A673 (cell line): ENCODE data around the gene PIN4. TPM values are rescaled to one million over a fixed set of nuclear protein-coding genes. Genes with fewer than 3 reads are reported as not detected.

Experiments
- BruUV-seq: library from RNA; stranded (reverse); fragments of 400-500 nt; replicated peaks from 2 replicates; lab custom pipeline; 2021; lab: Mats Ljungman, UMichigan
- CTCF ChIA-PET: fragments of 300-600 bp; sonication (Branson Sonifier 250); formaldehyde crosslinking; loops from one replicate; lab custom pipeline; 2022; ENCODE audit warnings: antibody characterized with exemption; lab: Charles Lee
- POLR2A ChIA-PET: fragments of 300-600 bp; sonication (Branson Sonifier 250); formaldehyde crosslinking; loops from one replicate; lab custom pipeline; 2022; ENCODE audit warnings: antibody characterized with exemption; ENCODE audit not compliant: low non-redundant PET; lab: Charles Lee
- DNase-seq: peaks from one replicate; pipeline ENCODE4 v3.0.0-alpha.2; 2015; ENCODE audit warnings: low spot score
- H3K27ac ChIP-seq: fragments of 200-600 bp; sonication (generic); 2 replicates; pipeline ENCODE4 v1.5.1; 2016; ENCODE audit warnings: mixed run types, low read depth, mild to moderate bottlenecking, mixed read lengths, antibody characterized with exemption, low read length; ENCODE audit not compliant: poor library complexity, severe bottlenecking
- H3K27me3 ChIP-seq: fragments of 200-600 bp; sonication (generic); replicated peaks from 2 replicates; pipeline ENCODE4 v1.6.1; 2017; ENCODE audit warnings: mixed run types, low read depth, mild to moderate bottlenecking, mixed read lengths, antibody characterized with exemption, low read length; ENCODE audit not compliant: insufficient read depth, poor library complexity
- H3K36me3 ChIP-seq: fragments of 200-600 bp; sonication (generic); 2 replicates; pipeline ENCODE4 v1.6.1; 2016; ENCODE audit warnings: mixed run types, mild to moderate bottlenecking, mixed read lengths, antibody characterized with exemption, low read length; ENCODE audit not compliant: insufficient read depth, poor library complexity, severe bottlenecking
- H3K4me1 ChIP-seq: fragments of 200-600 bp; sonication (generic); 2 replicates; pipeline ENCODE4 v1.6.1; 2017; ENCODE audit warnings: mixed run types, mild to moderate bottlenecking, mixed read lengths, antibody characterized with exemption, low read length; ENCODE audit not compliant: insufficient read depth, poor library complexity, severe bottlenecking
- H3K4me3 ChIP-seq: fragments of 200-600 bp; sonication (generic); 2 replicates; pipeline ENCODE4 v1.5.1; 2016; ENCODE audit warnings: low read depth, mixed run types, mild to moderate bottlenecking, mixed read lengths, low read length; ENCODE audit not compliant: poor library complexity, severe bottlenecking
- H3K9me3 ChIP-seq: fragments of 200-600 bp; sonication (generic); 2 replicates; pipeline ENCODE4 v1.6.1; 2016; ENCODE audit warnings: mixed run types, low read depth, mild to moderate bottlenecking, mixed read lengths, antibody characterized with exemption, low read length; ENCODE audit not compliant: poor library complexity, severe bottlenecking
- CTCF ChIP-seq: fragments of 300-800, 200-600 bp; sonication (generic); conservative IDR thresholded peaks from 2 replicates; pipeline ENCODE4 v1.5.1; 2017; ENCODE audit warnings: low read depth, mild to moderate bottlenecking, antibody characterized with exemption, low read length, moderate library complexity, mixed read lengths
- EZH2 ChIP-seq: fragments of 200-600 bp; sonication (generic); IDR thresholded peaks from 2 replicates; pipeline ENCODE4 v1.6.1; 2017; ENCODE audit warnings: borderline replicate concordance, low read depth, mild to moderate bottlenecking, mixed read lengths, antibody characterized with exemption, low read length; ENCODE audit not compliant: poor library complexity, severe bottlenecking
- intact Hi-C: fragments of 100-400 bp; cut with micrococcal nuclease; formaldehyde crosslinking; loops from one replicate; pipeline ENCODE4 v1.10.0; 2022; ENCODE audit not compliant: unreplicated experiment
- total RNA-seq: library from RNA; stranded (reverse); gene quantifications from 2 replicates; pipeline ENCODE4 v1.2.3, GENCODE V29; 2021

The PIN4 gene
- total RNA-seq, 1 experiment from 2014 or later, result 20.0 TPM

- no peaks in the 10 kb centered on the region for H3K36me3 ChIP-seq
- ChIA-PET POLR2A (no interaction called here), CTCF (no interaction called here)
- no peak overlapping the region for H3K4me3 ChIP-seq
- no peak for DNase-seq
- intact Hi-C loops, result no loop called here
- no peak for TF ChIP-seq CTCF
- no peak for TF ChIP-seq EZH2
- peaks cover 5% of the 10 kb centered on the region for H3K27me3 ChIP-seq
- H3K9me3 ChIP-seq, result no peaks in the 10 kb centered on the region
- H3K27ac ChIP-seq, result no peak overlapping the region
- no TSS peak for BruUV-seq
- no peaks in the 10 kb centered on the region for H3K4me1 ChIP-seq
Observed at GRCh38 chrX:72142094-72142793, 39.3 kb upstream of the PIN4 start.

- Histone ChIP-seq H3K9me3 (no peaks in the 10 kb centered on the region), H3K4me1 (no peaks in the 10 kb centered on the region), H3K36me3 (no peaks in the 10 kb centered on the region), H3K4me3 (no peak overlapping the region), H3K27me3 (peaks cover 12% of the 10 kb centered on the region), H3K27ac (no peak overlapping the region)
- CTCF ChIA-PET, result no interaction called here
- no peak for TF ChIP-seq EZH2
- no peak for TF ChIP-seq CTCF
- no peak for DNase-seq
- POLR2A ChIA-PET, result interaction anchor here (0.6 kb wide), 1 partner anchor 128 kb away, joined by 11 read pairs; no protein-coding TSS in a partner anchor
- no TSS peak for BruUV-seq
- intact Hi-C loops, result no loop called here
Observed at GRCh38 chrX:72142794-72143608, 38.6 kb upstream of the PIN4 start.

- no peak for DNase-seq
- H3K9me3 ChIP-seq, result no peaks in the 10 kb centered on the region
- H3K27me3 ChIP-seq, result peaks cover 12% of the 10 kb centered on the region
- no peak overlapping the region for H3K4me3 ChIP-seq
- BruUV-seq, result no TSS peak
- H3K36me3 ChIP-seq, result no peaks in the 10 kb centered on the region
- no peak for TF ChIP-seq CTCF
- no peak for TF ChIP-seq EZH2
- POLR2A ChIA-PET, result no interaction called here
- CTCF ChIA-PET, result no interaction called here
- H3K27ac ChIP-seq, result no peak overlapping the region
- no peaks in the 10 kb centered on the region for H3K4me1 ChIP-seq
- intact Hi-C loops, result no loop called here
Observed at GRCh38 chrX:72143609-72143907, 38.0 kb upstream of the PIN4 start.
